GM12878 (cell line): ENCODE data around the gene HDAC3. TPM values are rescaled to one million over a fixed set of nuclear protein-coding genes. Genes with fewer than 3 reads are reported as not detected.

Experiments used
- ATAC-seq: fragments of 200-7000 bp; cut with Tn5 transposase; 3 replicates; pipeline ENCODE4 v1.9.1; 2020; ENCODE audit warnings: mild to moderate bottlenecking, moderate library complexity
- BruUV-seq: library from RNA; stranded (reverse); fragments of 400-500 nt; replicated peaks from 2 replicates; lab custom pipeline; 2021; lab: Mats Ljungman, UMichigan
- CTCF ChIA-PET: fragments of 300-600 bp; sonication (Branson Sonifier 250); formaldehyde crosslinking; extraction: SDS; loops from one replicate; lab custom pipeline; 2021; ENCODE audit warnings: inconsistent platforms; lab: Yijun Ruan, JAX
- POLR2A ChIA-PET: fragments of 350-600 bp; formaldehyde crosslinking; extraction: SDS; loops from one replicate; lab custom pipeline; 2021; ENCODE audit warnings: inconsistent platforms; lab: Charles Lee
- RAD21 ChIA-PET: fragments of 300-600 bp; sonication (Branson Sonifier 250); formaldehyde crosslinking; loops from one replicate; lab custom pipeline; 2023; ENCODE audit warnings: antibody characterized with exemption; ENCODE audit not compliant: unreplicated experiment; lab: Charles Lee
- SMC1A ChIA-PET: fragments of 300-600 bp; sonication (Branson Sonifier 250); formaldehyde crosslinking; loops from one replicate; lab custom pipeline; 2023; ENCODE audit not compliant: unreplicated experiment, uncharacterized antibody; lab: Charles Lee
- DNase-seq: peaks from one replicate; pipeline ENCODE4 v3.0.0-alpha.2; 2011; ENCODE audit warnings: low read depth, low spot score
- FAIRE-seq: peaks from 3 replicates; lab custom pipeline; 2011; peaks lifted over from hg19 to GRCh38; lab: Jason Lieb, UNC
- H2AFZ ChIP-seq: 2 replicates; pipeline ENCODE4 v1.6.0; 2011; ENCODE audit warnings: low read depth, low read length, control low read depth; ENCODE audit not compliant: control insufficient read depth
- H3K27ac ChIP-seq: 2 replicates; pipeline ENCODE4 v1.5.1; 2011; ENCODE audit warnings: control low read depth; ENCODE audit not compliant: control insufficient read depth, insufficient read depth
- H3K27me3 ChIP-seq, 2 experiments: replicated peaks in 1 of 2; 2 replicates each; pipeline versions ENCODE4 v1.6.0 to v1.6.1; 2011; ENCODE audit warnings: low read length in 1 of 2; ENCODE audit not compliant: control insufficient read depth in 2 of 2, insufficient read depth in 2 of 2
- H3K36me3 ChIP-seq, 2 experiments: 2 replicates each; pipeline ENCODE4 v1.5.1; 2011; ENCODE audit warnings: low read length in 1 of 2; ENCODE audit not compliant: control insufficient read depth in 2 of 2, insufficient read depth in 2 of 2
- H3K4me1 ChIP-seq: 2 replicates; pipeline ENCODE4 v1.6.1; 2011; ENCODE audit warnings: mild to moderate bottlenecking, low read length, moderate library complexity, mixed read lengths; ENCODE audit not compliant: control insufficient read depth, insufficient read depth
- H3K4me2 ChIP-seq: 2 replicates; pipeline ENCODE4 v1.6.0; 2011; ENCODE audit warnings: control low read depth; ENCODE audit not compliant: control insufficient read depth, insufficient read depth
- H3K4me3 ChIP-seq: fragments of 200-600 bp; sonication (generic); 2 replicates; pipeline ENCODE4 v1.5.1; 2016
- H3K79me2 ChIP-seq: 2 replicates; pipeline ENCODE4 v1.6.0; 2011; ENCODE audit warnings: low read length; ENCODE audit not compliant: control insufficient read depth, insufficient read depth
- H3K9ac ChIP-seq: 2 replicates; pipeline ENCODE4 v1.8.0; 2011; ENCODE audit warnings: low read length, control low read depth, mixed read lengths; ENCODE audit not compliant: control insufficient read depth, insufficient read depth
- H3K9me3 ChIP-seq: replicated peaks from 3 replicates; pipeline ENCODE4 v1.5.1; 2011; ENCODE audit warnings: mild to moderate bottlenecking, low read length; ENCODE audit not compliant: control insufficient read depth, insufficient read depth
- H4K20me1 ChIP-seq: 2 replicates; pipeline ENCODE4 v1.6.0; 2011; ENCODE audit not compliant: control insufficient read depth, insufficient read depth
- BRCA1 ChIP-seq: IDR thresholded peaks from 2 replicates; pipeline ENCODE4 v1.6.1; 2011; ENCODE audit warnings: low read depth, low read length, improper control_type of control experiment
- CREB1 ChIP-seq: IDR thresholded peaks from 2 replicates; pipeline ENCODE4 v1.6.1; 2012; ENCODE audit warnings: low read depth, mild to moderate bottlenecking, inconsistent platforms
- MEF2B ChIP-seq: fragments of 450-650 bp; IDR thresholded peaks from 2 replicates; pipeline ENCODE4 v1.6.1; 2018; ENCODE audit warnings: mild to moderate bottlenecking, moderate library complexity; ENCODE audit not compliant: partially characterized antibody, poor library complexity, severe bottlenecking
- POU2F2 ChIP-seq: IDR thresholded peaks from 3 replicates; pipeline ENCODE4 v1.6.1; 2011; ENCODE audit warnings: low read depth, mild to moderate bottlenecking, low read length, borderline replicate concordance
- RBBP5 ChIP-seq: fragments of 200-600 bp; sonication (generic); conservative IDR thresholded peaks from 2 replicates; pipeline ENCODE4 v1.6.1; 2016
- SMC3 ChIP-seq: IDR thresholded peaks from 2 replicates; pipeline ENCODE4 v1.6.1; 2011; ENCODE audit warnings: low read length, improper control_type of control experiment, borderline replicate concordance
- STAT3 ChIP-seq: IDR thresholded peaks from 2 replicates; pipeline ENCODE4 v1.6.1; 2011; ENCODE audit warnings: low read depth, low read length, improper control_type of control experiment
- SUPT20H ChIP-seq: IDR thresholded peaks from 2 replicates; pipeline ENCODE4 v1.6.1; 2011; ENCODE audit warnings: low read depth, mild to moderate bottlenecking, low read length, moderate library complexity, borderline replicate concordance; ENCODE audit not compliant: control insufficient read depth
- TCF12 ChIP-seq: IDR thresholded peaks from 2 replicates; pipeline ENCODE4 v1.6.1; 2011; ENCODE audit warnings: low read depth, mild to moderate bottlenecking, low read length
- TCF7 ChIP-seq: IDR thresholded peaks from 2 replicates; pipeline ENCODE4 v1.6.1; 2014; ENCODE audit warnings: antibody characterized with exemption, borderline replicate concordance
- ZBED1 ChIP-seq: IDR thresholded peaks from 2 replicates; pipeline ENCODE4 v1.6.1; 2016; ENCODE audit warnings: borderline replicate concordance
- ZNF274 ChIP-seq: IDR thresholded peaks from one replicate; pipeline ENCODE4 v1.8.0; 2011; ENCODE audit not compliant: insufficient read length, insufficient read depth
- WGBS: methylation state at CpG from one replicate; pipeline ENCODE4 v1.1.6; 2016; ENCODE audit warnings: low lambda C conversion rate; ENCODE audit not compliant: insufficient replicate concordance, insufficient coverage; ENCODE audit errors: missing lambda C conversion rate; 5-methylcytosine and 5-hydroxymethylcytosine counted together
- in situ Hi-C: fragments of 300-500 bp; cut with MboI; formaldehyde crosslinking; loops from 9 replicates; pipeline ENCODE4 v1.14.3; 2018; ENCODE audit warnings: mixed read lengths
- intact Hi-C: fragments of 100-400 bp; cut with micrococcal nuclease; formaldehyde crosslinking; loops from one replicate; pipeline ENCODE4 v1.14.2; 2022; ENCODE audit not compliant: unreplicated experiment
- polyA plus RNA-seq, 11 experiments: library from polyadenylated mRNA; depleted of rRNA in 4 of 11; unstranded in 6 of 11; stranded (reverse) in 5 of 11; fragments of >200 nt; fragmentation: Nextera tagmentation in 4 of 11; fragmentation: Illumina TruSeq in 1 of 11; extraction: Ambion mirVana in 4 of 11; extraction: Trizol in 1 of 11; gene quantifications; 1 replicate in 1 of 11; 2 replicates in 10 of 11; pipeline versions ENCODE4 v1.2.1 to v1.2.3, GENCODE V29; 2011 to 2016; ENCODE audit warnings: inconsistent platforms in 2 of 11, missing spikeins in 2 of 11, low read depth in 1 of 11
- total RNA-seq, 4 experiments: library from RNA; depleted of rRNA in 3 of 4; stranded (reverse); fragments of >200 nt in 3 of 4; fragmentation: Illumina TruSeq in 1 of 4; extraction: Trizol in 1 of 4; gene quantifications; 2 replicates each; pipeline versions ENCODE4 v1.2.1 to v1.2.3, GENCODE V29; 2013 to 2021
- TF ChIP-seq, protein P1 (sequence below): IDR thresholded peaks from 2 replicates; pipeline ENCODE4 v1.6.1; 2012; ENCODE audit warnings: low read depth, low read length, improper control_type of control experiment

Gene HDAC3
- total and polyA plus RNA-seq, 10 of the 15 experiments (the other 5 are each of a cell fraction or from before 2014, with no cell fraction given), result 62.2 to 140 (median 112) TPM

DNA sequence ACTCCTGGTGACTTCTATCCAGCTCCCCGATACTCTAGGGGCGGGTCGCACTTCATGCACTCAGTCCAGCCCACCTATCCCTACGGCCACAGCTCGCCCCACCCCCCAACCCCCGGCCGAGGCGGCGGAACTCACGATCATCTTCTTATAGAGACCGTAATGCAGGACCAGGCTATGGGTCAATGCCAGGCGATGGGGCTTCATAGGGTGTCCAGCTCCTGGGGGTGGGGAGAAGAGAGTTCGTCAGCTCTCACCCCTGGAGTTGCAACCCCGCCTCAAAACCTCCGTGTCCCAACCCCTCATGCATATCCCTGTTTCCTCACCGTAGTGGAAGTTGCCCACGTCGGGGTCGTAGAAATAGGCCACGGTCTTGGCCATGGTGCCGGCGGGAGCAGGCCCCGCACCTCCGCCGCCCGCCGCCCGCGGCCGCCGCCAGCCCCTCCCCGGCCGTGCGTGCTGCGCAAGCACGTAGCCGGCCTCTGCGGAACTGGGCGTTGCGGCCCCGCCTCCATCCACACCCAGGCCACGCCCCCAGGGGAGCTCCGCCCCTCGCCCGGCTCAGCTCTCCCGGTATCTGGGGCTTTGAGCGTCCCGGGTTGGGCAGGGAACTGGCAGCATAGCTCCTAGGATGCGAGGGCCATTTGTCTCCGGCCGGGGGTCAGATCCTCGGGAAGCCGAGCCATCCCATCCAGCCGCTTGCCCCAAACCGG, at the start of gene HDAC3, which contains the start of gene RELL2 (continued):
- TF ChIP-seq TCF12 (no peak), SUPT20H (no peak), SMC3 (no peak), BRCA1 (no peak), ZNF274 (no peak), ZBED1 (no peak), TCF7 (no peak), POU2F2 (no peak), STAT3 (no peak), CREB1 (peak; percentile 60), MEF2B (no peak)
- TF ChIP-seq, protein P1, sequence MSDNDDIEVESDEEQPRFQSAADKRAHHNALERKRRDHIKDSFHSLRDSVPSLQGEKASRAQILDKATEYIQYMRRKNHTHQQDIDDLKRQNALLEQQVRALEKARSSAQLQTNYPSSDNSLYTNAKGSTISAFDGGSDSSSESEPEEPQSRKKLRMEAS, result no peak; the same call in 1 of the 2 replicates

DNA sequence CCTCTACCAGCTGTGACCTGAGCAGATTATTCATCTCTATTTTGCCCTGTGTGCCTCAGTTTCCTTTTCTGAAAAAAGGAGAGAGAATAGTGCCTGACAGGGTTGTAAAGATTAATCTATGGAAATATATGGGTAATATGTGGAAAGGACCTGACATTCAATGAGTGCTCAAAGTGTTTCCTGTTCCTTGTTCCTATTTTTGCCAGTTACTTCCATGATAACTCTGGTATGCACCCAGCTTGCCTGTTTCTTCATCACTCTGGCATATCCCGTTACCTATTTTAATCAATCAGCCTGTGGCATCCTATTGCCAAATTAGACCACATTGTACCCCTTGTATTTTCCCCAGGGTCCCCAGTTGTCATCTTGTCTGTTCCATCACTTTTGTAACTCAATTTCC, 48.9 kb upstream of the HDAC3 start:
- H3K4me2 ChIP-seq, result no peak overlapping the region
- in situ Hi-C loops, result no loop called here
- WGBS, result 100% methylated on average over 1 of the region's 1 CpG
- SMC1A ChIA-PET, result no interaction called here
- H3K9me3 ChIP-seq, result no peaks in the 10 kb centered on the region
- TF ChIP-seq RBBP5, result no peak
- TF ChIP-seq, all 136 proteins: peak for 0
- RAD21 ChIA-PET, result no interaction called here
- Histone ChIP-seq H3K36me3 (no peaks in the 10 kb centered on the region), H2AFZ (no peak overlapping the region), H4K20me1 (no peaks in the 10 kb centered on the region), H3K27me3 (peaks cover 2 to 12% of the 10 kb centered on the region in 2 experiments), H3K9ac (no peak overlapping the region), H3K27ac (no peak overlapping the region), H3K79me2 (no peaks in the 10 kb centered on the region), H3K4me3 (no peak overlapping the region), H3K4me1 (no peaks in the 10 kb centered on the region)
- no TSS peak for BruUV-seq
- no peak for DNase-seq
- intact Hi-C loops, result no loop called here
- no peak for ATAC-seq
- no peak for FAIRE-seq
- CTCF ChIA-PET, result interaction anchor here (1.3 kb wide), 1 partner anchor 458 kb away, joined by 3 read pairs; no protein-coding TSS in a partner anchor
- POLR2A ChIA-PET, result interaction anchor here (0.6 kb wide), 1 partner anchor 93 kb away, joined by 3 read pairs; no protein-coding TSS in a partner anchor
